Measurements from ENCODE around the gene RYR1. TPM values are rescaled to one million over a fixed set of nuclear protein-coding genes. Genes with fewer than 3 reads are reported as not detected.

RYR1 gene
- total and polyA plus RNA-seq, 2 of the 13 experiments (the other 11 are each of a cell fraction or from before 2014, with no cell fraction given): 0.03 TPM; not detected in 1

DNA sequence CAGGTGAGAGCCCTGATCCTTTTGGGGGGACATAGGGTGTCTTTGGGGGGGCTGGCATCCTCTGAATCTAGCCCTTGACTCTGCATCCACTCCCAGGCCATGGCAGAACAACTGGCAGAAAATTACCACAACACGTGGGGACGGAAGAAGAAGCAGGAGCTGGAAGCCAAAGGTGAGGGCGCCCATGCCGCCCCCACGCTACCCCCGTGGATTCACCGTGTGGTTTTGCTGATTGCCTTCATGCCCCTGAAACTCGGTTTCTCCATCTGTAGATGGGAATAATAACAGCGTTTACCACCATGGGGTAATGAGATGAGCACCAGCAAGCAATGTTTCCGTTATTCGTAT lies 72.9 kb downstream of the RYR1 start:
- H3K27ac ChIP-seq (ENCODE audit: extremely low read length, insufficient read depth, low read length): no peak overlapping the region
- no peaks in the 10 kb centered on the region for H3K36me3 ChIP-seq (replicated peaks in 1 of 2; ENCODE audit: control insufficient read depth in 1 of 2, insufficient read depth in 2 of 2, low read length in 2 of 2)
- no peaks in the 10 kb centered on the region for H4K20me1 ChIP-seq (ENCODE audit: insufficient read depth, low read length)
- intact Hi-C loops (cut with micrococcal nuclease; ENCODE audit: unreplicated experiment) (no loop called here), in situ Hi-C loops (cut with HindIII; ENCODE audit: extremely low pct_ligation_motif_present, low pct_unique_long_range_greater_than_20kb) (no loop called here)
- no peaks in the 10 kb centered on the region for H3K79me2 ChIP-seq (ENCODE audit: insufficient read depth, low read length)
- WGBS (ENCODE audit: low lambda C conversion rate): 56% methylated on average over 11 of the region's 11 CpGs
- no TSS peak for BruUV-seq (replicated peaks)
- ATAC-seq: no peak
- H3K4me3 ChIP-seq (replicated peaks in 1 of 3; ENCODE audit: insufficient read depth in 1 of 3, low read depth in 2 of 3, low read length in 3 of 3): no peak overlapping the region
- peaks cover 9% of the 10 kb centered on the region for H3K4me1 ChIP-seq (ENCODE audit: insufficient read depth, low read length)
- H3K9me3 ChIP-seq (ENCODE audit: low read length): no peaks in the 10 kb centered on the region
- H2AFZ ChIP-seq (ENCODE audit: low read length): no peak overlapping the region
- no peak overlapping the region for H3K9ac ChIP-seq (ENCODE audit: insufficient read depth, low read depth, low read length)
- peaks cover 0 to 20% of the 10 kb centered on the region in 2 experiments; a peak in 2 of 5 replicates for H3K27me3 ChIP-seq (ENCODE audit: control insufficient read depth in 1 of 2, insufficient read depth in 2 of 2, low read length in 2 of 2)
- H3K4me2 ChIP-seq (ENCODE audit: low read depth, low read length): no peak overlapping the region
- DNase-seq (ENCODE audit: low spot score): no peak
- ChIA-PET POLR2A (interaction anchor here (0.6 kb wide), 1 partner anchor 932 kb away, joined by 3 read pairs; no protein-coding TSS in a partner anchor), CTCF (ENCODE audit: low intra/inter-chr PET ratio, low total read pairs) (no interaction called here)
- FAIRE-seq: no peak
- TF ChIP-seq CEBPB (IDR thresholded peaks at IDR 0.05; ENCODE audit: borderline replicate concordance, low read depth, low read length) (no peak), SETDB1 (CRISPR knock-in tag; IDR thresholded peaks at IDR 0.05; ENCODE audit: borderline replicate concordance) (no peak), ZBTB20 (CRISPR knock-in tag; IDR thresholded peaks at IDR 0.05; ENCODE audit: borderline replicate concordance, low read depth) (no peak), MTA1 (CRISPR knock-in tag; IDR thresholded peaks at IDR 0.05; ENCODE audit: borderline replicate concordance) (no peak), ZNF484 (CRISPR knock-in tag; IDR thresholded peaks at IDR 0.05; ENCODE audit: borderline replicate concordance, low read depth) (no peak), ZNF589 (CRISPR knock-in tag; conservative IDR thresholded peaks at IDR 0.05) (no peak), ZNF33A (CRISPR knock-in tag; IDR thresholded peaks at IDR 0.05; ENCODE audit: borderline replicate concordance) (no peak), ZNF234 (CRISPR knock-in tag; conservative IDR thresholded peaks at IDR 0.05) (no peak), HNRNPUL1 (IDR thresholded peaks at IDR 0.05; ENCODE audit: low read depth, low read length) (no peak), ZFP36L1 (CRISPR knock-in tag; IDR thresholded peaks at IDR 0.05) (no peak), MEIS2 (CRISPR knock-in tag; IDR thresholded peaks at IDR 0.05) (no peak), CBX1 (IDR thresholded peaks at IDR 0.05; ENCODE audit: low read depth) (no peak), ZNF20 (CRISPR knock-in tag; IDR thresholded peaks at IDR 0.05) (no peak), ZBTB21 (CRISPR knock-in tag; IDR thresholded peaks at IDR 0.05) (no peak), ZNF879 (CRISPR knock-in tag; IDR thresholded peaks at IDR 0.05) (no peak)
- TF ChIP-seq, protein P1, sequence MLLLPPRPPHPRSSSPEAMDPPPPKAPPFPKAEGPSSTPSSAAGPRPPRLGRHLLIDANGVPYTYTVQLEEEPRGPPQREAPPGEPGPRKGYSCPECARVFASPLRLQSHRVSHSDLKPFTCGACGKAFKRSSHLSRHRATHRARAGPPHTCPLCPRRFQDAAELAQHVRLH (CRISPR knock-in tag; IDR thresholded peaks at IDR 0.05; ENCODE audit: borderline replicate concordance, low read depth): no peak
- TF ChIP-seq, protein P2, sequence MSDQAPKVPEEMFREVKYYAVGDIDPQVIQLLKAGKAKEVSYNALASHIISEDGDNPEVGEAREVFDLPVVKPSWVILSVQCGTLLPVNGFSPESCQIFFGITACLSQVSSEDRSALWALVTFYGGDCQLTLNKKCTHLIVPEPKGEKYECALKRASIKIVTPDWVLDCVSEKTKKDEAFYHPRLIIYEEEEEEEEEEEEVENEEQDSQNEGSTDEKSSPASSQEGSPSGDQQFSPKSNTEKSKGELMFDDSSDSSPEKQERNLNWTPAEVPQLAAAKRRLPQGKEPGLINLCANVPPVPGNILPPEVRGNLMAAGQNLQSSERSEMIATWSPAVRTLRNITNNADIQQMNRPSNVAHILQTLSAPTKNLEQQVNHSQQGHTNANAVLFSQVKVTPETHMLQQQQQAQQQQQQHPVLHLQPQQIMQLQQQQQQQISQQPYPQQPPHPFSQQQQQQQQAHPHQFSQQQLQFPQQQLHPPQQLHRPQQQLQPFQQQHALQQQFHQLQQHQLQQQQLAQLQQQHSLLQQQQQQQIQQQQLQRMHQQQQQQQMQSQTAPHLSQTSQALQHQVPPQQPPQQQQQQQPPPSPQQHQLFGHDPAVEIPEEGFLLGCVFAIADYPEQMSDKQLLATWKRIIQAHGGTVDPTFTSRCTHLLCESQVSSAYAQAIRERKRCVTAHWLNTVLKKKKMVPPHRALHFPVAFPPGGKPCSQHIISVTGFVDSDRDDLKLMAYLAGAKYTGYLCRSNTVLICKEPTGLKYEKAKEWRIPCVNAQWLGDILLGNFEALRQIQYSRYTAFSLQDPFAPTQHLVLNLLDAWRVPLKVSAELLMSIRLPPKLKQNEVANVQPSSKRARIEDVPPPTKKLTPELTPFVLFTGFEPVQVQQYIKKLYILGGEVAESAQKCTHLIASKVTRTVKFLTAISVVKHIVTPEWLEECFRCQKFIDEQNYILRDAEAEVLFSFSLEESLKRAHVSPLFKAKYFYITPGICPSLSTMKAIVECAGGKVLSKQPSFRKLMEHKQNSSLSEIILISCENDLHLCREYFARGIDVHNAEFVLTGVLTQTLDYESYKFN (CRISPR knock-in tag; conservative IDR thresholded peaks at IDR 0.05): no peak
- TF ChIP-seq, protein P3, sequence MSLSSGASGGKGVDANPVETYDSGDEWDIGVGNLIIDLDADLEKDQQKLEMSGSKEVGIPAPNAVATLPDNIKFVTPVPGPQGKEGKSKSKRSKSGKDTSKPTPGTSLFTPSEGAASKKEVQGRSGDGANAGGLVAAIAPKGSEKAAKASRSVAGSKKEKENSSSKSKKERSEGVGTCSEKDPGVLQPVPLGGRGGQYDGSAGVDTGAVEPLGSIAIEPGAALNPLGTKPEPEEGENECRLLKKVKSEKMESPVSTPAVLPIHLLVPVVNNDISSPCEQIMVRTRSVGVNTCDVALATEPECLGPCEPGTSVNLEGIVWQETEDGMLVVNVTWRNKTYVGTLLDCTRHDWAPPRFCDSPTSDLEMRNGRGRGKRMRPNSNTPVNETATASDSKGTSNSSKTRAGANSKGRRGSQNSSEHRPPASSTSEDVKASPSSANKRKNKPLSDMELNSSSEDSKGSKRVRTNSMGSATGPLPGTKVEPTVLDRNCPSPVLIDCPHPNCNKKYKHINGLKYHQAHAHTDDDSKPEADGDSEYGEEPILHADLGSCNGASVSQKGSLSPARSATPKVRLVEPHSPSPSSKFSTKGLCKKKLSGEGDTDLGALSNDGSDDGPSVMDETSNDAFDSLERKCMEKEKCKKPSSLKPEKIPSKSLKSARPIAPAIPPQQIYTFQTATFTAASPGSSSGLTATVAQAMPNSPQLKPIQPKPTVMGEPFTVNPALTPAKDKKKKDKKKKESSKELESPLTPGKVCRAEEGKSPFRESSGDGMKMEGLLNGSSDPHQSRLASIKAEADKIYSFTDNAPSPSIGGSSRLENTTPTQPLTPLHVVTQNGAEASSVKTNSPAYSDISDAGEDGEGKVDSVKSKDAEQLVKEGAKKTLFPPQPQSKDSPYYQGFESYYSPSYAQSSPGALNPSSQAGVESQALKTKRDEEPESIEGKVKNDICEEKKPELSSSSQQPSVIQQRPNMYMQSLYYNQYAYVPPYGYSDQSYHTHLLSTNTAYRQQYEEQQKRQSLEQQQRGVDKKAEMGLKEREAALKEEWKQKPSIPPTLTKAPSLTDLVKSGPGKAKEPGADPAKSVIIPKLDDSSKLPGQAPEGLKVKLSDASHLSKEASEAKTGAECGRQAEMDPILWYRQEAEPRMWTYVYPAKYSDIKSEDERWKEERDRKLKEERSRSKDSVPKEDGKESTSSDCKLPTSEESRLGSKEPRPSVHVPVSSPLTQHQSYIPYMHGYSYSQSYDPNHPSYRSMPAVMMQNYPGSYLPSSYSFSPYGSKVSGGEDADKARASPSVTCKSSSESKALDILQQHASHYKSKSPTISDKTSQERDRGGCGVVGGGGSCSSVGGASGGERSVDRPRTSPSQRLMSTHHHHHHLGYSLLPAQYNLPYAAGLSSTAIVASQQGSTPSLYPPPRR (CRISPR knock-in tag; IDR thresholded peaks at IDR 0.05; ENCODE audit: borderline replicate concordance): no peak
